Neuronal stem cell (in vitro differentiated cells): Measurements from ENCODE around the gene SEMA4F.
"Not testable (repeated sequence)": the region's sequence is repeated elsewhere in the genome, so short reads cannot be mapped to it uniquely, and the experiment has no call there.

Source experiments
- DNase-seq: peaks from one replicate; pipeline ENCODE4 v3.0.0-alpha.2; 2013; ENCODE audit warnings: low spot score
- H2AFZ ChIP-seq: one replicate; pipeline ENCODE4 v1.6.1; 2013; ENCODE audit warnings: mild to moderate bottlenecking, low read length, inconsistent platforms
- H2AK5ac ChIP-seq: 2 replicates; pipeline ENCODE4 v1.6.1; 2013; ENCODE audit warnings: low read depth, mild to moderate bottlenecking, inconsistent platforms, low read length, moderate library complexity, mixed read lengths
- H2BK120ac ChIP-seq: 2 replicates; pipeline ENCODE4 v1.6.1; 2013; ENCODE audit warnings: low read depth, mild to moderate bottlenecking, inconsistent platforms, low read length, moderate library complexity, mixed read lengths
- H2BK12ac ChIP-seq: one replicate; pipeline ENCODE4 v1.6.1; 2013; ENCODE audit warnings: low read length, inconsistent platforms
- H2BK15ac ChIP-seq: 2 replicates; pipeline ENCODE4 v1.6.1; 2013; ENCODE audit warnings: mild to moderate bottlenecking, low read length, inconsistent platforms, mixed read lengths
- H2BK5ac ChIP-seq: one replicate; pipeline ENCODE4 v1.6.1; 2013; ENCODE audit warnings: inconsistent platforms, mild to moderate bottlenecking, low read length, moderate library complexity
- H3K14ac ChIP-seq: one replicate; pipeline ENCODE4 v1.6.1; 2013; ENCODE audit warnings: low read length, inconsistent platforms
- H3K18ac ChIP-seq: 2 replicates; pipeline ENCODE4 v1.6.1; 2013; ENCODE audit warnings: low read length, inconsistent platforms
- H3K23ac ChIP-seq: 2 replicates; pipeline ENCODE4 v1.6.1; 2013; ENCODE audit warnings: low read depth, mild to moderate bottlenecking, mixed read lengths, low read length, inconsistent platforms; ENCODE audit not compliant: poor library complexity
- H3K27ac ChIP-seq: replicated peaks from 3 replicates; pipeline ENCODE4 v1.5.1; 2013; ENCODE audit warnings: low read length, inconsistent platforms
- H3K27me3 ChIP-seq, 3 experiments: 2 replicates each; pipeline ENCODE4 v1.6.1; 2013; ENCODE audit warnings: low read length in 3 of 3, mild to moderate bottlenecking in 2 of 3, inconsistent platforms in 1 of 3, low read depth in 1 of 3, mixed read lengths in 1 of 3, moderate library complexity in 1 of 3; ENCODE audit not compliant: control insufficient read depth in 3 of 3, insufficient read depth in 3 of 3
- H3K36me3 ChIP-seq, 2 donors: replicated peaks in 1 of 2; 2 replicates each; pipeline ENCODE4 v1.6.1; 2013; ENCODE audit warnings: low read length in 2 of 2; ENCODE audit not compliant: control insufficient read depth in 2 of 2, insufficient read depth in 2 of 2
- H3K4ac ChIP-seq: 2 replicates; pipeline ENCODE4 v1.6.1; 2013; ENCODE audit warnings: inconsistent platforms, mild to moderate bottlenecking, low read length, moderate library complexity
- H3K4me1 ChIP-seq, 2 donors: 1 replicate in 1 of 2; 2 replicates in 1 of 2; pipeline ENCODE4 v1.6.1; 2013; ENCODE audit warnings: low read length in 2 of 2, low read depth in 1 of 2; ENCODE audit not compliant: control insufficient read depth in 2 of 2, insufficient read depth in 1 of 2
- H3K4me2 ChIP-seq: one replicate; pipeline ENCODE4 v1.6.1; 2013; ENCODE audit warnings: mild to moderate bottlenecking, low read length, inconsistent platforms; ENCODE audit not compliant: insufficient read depth, poor library complexity, severe bottlenecking
- H3K4me3 ChIP-seq, 2 donors: 2 replicates each; pipeline ENCODE4 v1.5.1; 2013; ENCODE audit warnings: low read length in 2 of 2, mild to moderate bottlenecking in 2 of 2, inconsistent platforms in 1 of 2, moderate library complexity in 1 of 2
- H3K79me1 ChIP-seq: one replicate; pipeline ENCODE4 v1.6.1; 2013; ENCODE audit warnings: low read depth, mild to moderate bottlenecking, inconsistent platforms, low read length, moderate library complexity
- H3K9ac ChIP-seq: one replicate; pipeline ENCODE4 v1.6.1; 2013; ENCODE audit warnings: mild to moderate bottlenecking, low read depth, low read length, inconsistent platforms; ENCODE audit not compliant: poor library complexity
- H3K9me3 ChIP-seq, 2 donors: replicated peaks in 1 of 2; 2 replicates each; pipeline versions ENCODE3 to v1.6.1; 2013; ENCODE audit warnings: low read length in 2 of 2, mild to moderate bottlenecking in 2 of 2, inconsistent platforms in 1 of 2, low read depth in 1 of 2, mixed read lengths in 1 of 2, moderate library complexity in 1 of 2; ENCODE audit not compliant: control insufficient read depth in 2 of 2, insufficient read depth in 1 of 2
- H4K8ac ChIP-seq: one replicate; pipeline ENCODE4 v1.6.1; 2013; ENCODE audit warnings: low read depth, mild to moderate bottlenecking, inconsistent platforms, low read length, moderate library complexity
- H4K91ac ChIP-seq: one replicate; pipeline ENCODE4 v1.6.1; 2013; ENCODE audit warnings: low read length, low read depth, mild to moderate bottlenecking, inconsistent platforms; ENCODE audit not compliant: poor library complexity
- WGBS, 2 donors: extraction: QIAGEN DNeasy Blood & Tissue Kit; methylation state at CpG; one replicate each; pipeline ENCODE4 v1.1.7; 2013; ENCODE audit warnings: missing lambda C conversion rate in 2 of 2, mixed read lengths in 1 of 2; ENCODE audit not compliant: insufficient read length in 2 of 2, insufficient replicate concordance in 1 of 2; ENCODE audit errors: extremely low coverage in 2 of 2; 5-methylcytosine and 5-hydroxymethylcytosine counted together

The SEMA4F gene

GRCh38 chr2:74630454-74630853 lies 23.6 kb upstream of the SEMA4F start:
- H2AK5ac ChIP-seq, DNase-seq, H3K23ac ChIP-seq, H3K18ac ChIP-seq, H2BK5ac ChIP-seq, H3K4me3 ChIP-seq, H3K4me1 ChIP-seq, H4K8ac ChIP-seq, H3K9me3 ChIP-seq, H3K36me3 ChIP-seq, H2BK15ac ChIP-seq, H3K27ac ChIP-seq, H2BK120ac ChIP-seq, H3K4me2 ChIP-seq, H3K79me1 ChIP-seq, H4K91ac ChIP-seq, H2AFZ ChIP-seq, H3K9ac ChIP-seq, H3K14ac ChIP-seq, H3K4ac ChIP-seq, H2BK12ac ChIP-seq: not testable (repeated sequence)
- peaks cover 0 to 19% (median 0%) of the 10 kb centered on the region in 3 experiments for H3K27me3 ChIP-seq
- WGBS, 2 donors, result no CpG with 5 or more reads among the region's 3 CpGs

GRCh38 chr2:74632209-74632938 lies 21.7 kb upstream of the SEMA4F start:
- peaks cover 0 to 32% (median 0%) of the 10 kb centered on the region in 3 experiments for H3K27me3 ChIP-seq
- no peak for DNase-seq
- H4K91ac ChIP-seq, result no peak overlapping the region
- H3K4me3 ChIP-seq, result no peak overlapping the region
- H3K4me1 ChIP-seq, result peaks cover 0 to 7% of the 10 kb centered on the region in 2 donors
- H2BK12ac ChIP-seq, result no peak overlapping the region
- H2BK5ac ChIP-seq, result no peak overlapping the region
- no peaks in the 10 kb centered on the region for H3K36me3 ChIP-seq
- no peak overlapping the region for H3K27ac ChIP-seq
- H3K9ac ChIP-seq, result no peak overlapping the region
- no peak overlapping the region for H2BK120ac ChIP-seq
- H3K79me1 ChIP-seq, result no peaks in the 10 kb centered on the region
- H3K4ac ChIP-seq, result no peak overlapping the region
- H3K4me2 ChIP-seq, result no peak overlapping the region
- H3K18ac ChIP-seq, result no peak overlapping the region
- no peak overlapping the region for H2AK5ac ChIP-seq
- no peak overlapping the region for H3K23ac ChIP-seq
- H3K9me3 ChIP-seq, result no peaks in the 10 kb centered on the region
- H2AFZ ChIP-seq, result no peak overlapping the region
- no peak overlapping the region for H3K14ac ChIP-seq
- H4K8ac ChIP-seq, result no peak overlapping the region
- no CpG with 5 or more reads among the region's 3 CpGs for WGBS, 2 donors
- H2BK15ac ChIP-seq, result no peak overlapping the region

GRCh38 chr2:74632939-74633312 lies 21.1 kb upstream of the SEMA4F start:
- Histone ChIP-seq H3K18ac (no peak overlapping the region), H3K4me2 (no peak overlapping the region), H3K36me3 (no peaks in the 10 kb centered on the region), H2BK12ac (no peak overlapping the region), H2AFZ (no peak overlapping the region), H3K27ac (no peak overlapping the region), H3K79me1 (no peaks in the 10 kb centered on the region), H3K4ac (no peak overlapping the region), H3K27me3 (peaks cover 0 to 36% (median 0%) of the 10 kb centered on the region in 3 experiments), H3K14ac (no peak overlapping the region), H4K91ac (no peak overlapping the region), H3K4me1 (peaks cover 0 to 7% of the 10 kb centered on the region in 2 donors), H3K4me3 (no peak overlapping the region), H4K8ac (no peak overlapping the region), H2BK5ac (no peak overlapping the region), H2AK5ac (no peak overlapping the region), H3K23ac (no peak overlapping the region), H3K9me3 (no peaks in the 10 kb centered on the region), H2BK15ac (no peak overlapping the region), H2BK120ac (no peak overlapping the region), H3K9ac (no peak overlapping the region)
- DNase-seq, result no peak

GRCh38 chr2:74639550-74639949 lies 14.5 kb upstream of the SEMA4F start:
- H4K8ac ChIP-seq, result no peak overlapping the region
- no CpG with 5 or more reads among the region's 2 CpGs for WGBS, 2 donors
- no peak overlapping the region for H3K14ac ChIP-seq
- no peak overlapping the region for H3K23ac ChIP-seq
- no peak for DNase-seq
- H2BK5ac ChIP-seq, result no peak overlapping the region
- no peak overlapping the region for H3K4me3 ChIP-seq
- no peak overlapping the region for H2BK120ac ChIP-seq
- no peak overlapping the region for H2AFZ ChIP-seq
- no peaks in the 10 kb centered on the region for H3K36me3 ChIP-seq
- H2BK12ac ChIP-seq, result no peak overlapping the region
- no peaks in the 10 kb centered on the region for H3K9me3 ChIP-seq
- H3K27me3 ChIP-seq, result peaks cover 0 to 20% (median 0%) of the 10 kb centered on the region in 3 experiments
- no peak overlapping the region for H3K4ac ChIP-seq
- no peak overlapping the region for H2AK5ac ChIP-seq
- no peaks in the 10 kb centered on the region for H3K79me1 ChIP-seq
- H3K4me2 ChIP-seq, result no peak overlapping the region
- no peaks in the 10 kb centered on the region for H3K4me1 ChIP-seq
- H4K91ac ChIP-seq, result no peak overlapping the region
- no peak overlapping the region for H3K18ac ChIP-seq
- H3K9ac ChIP-seq, result no peak overlapping the region
- H2BK15ac ChIP-seq, result no peak overlapping the region
- H3K27ac ChIP-seq, result no peak overlapping the region
